MCF 10A (cell line): Measurements from ENCODE around the gene TCN2. TPM values are rescaled to one million over a fixed set of nuclear protein-coding genes. Genes with fewer than 3 reads are reported as not detected.
"Not testable (repeated sequence)": the region's sequence is repeated elsewhere in the genome, so short reads cannot be mapped to it uniquely, and the experiment has no call there.

Source experiments
- BruUV-seq: library from RNA; stranded (reverse); fragments of 400-500 nt; replicated peaks from 2 replicates; lab custom pipeline; 2021; lab: Mats Ljungman, UMichigan
- CTCF ChIA-PET: fragments of 300-600 bp; sonication (Branson Sonifier 250); formaldehyde crosslinking; extraction: SDS; loops from one replicate; lab custom pipeline; 2021; ENCODE audit warnings: antibody characterized with exemption, inconsistent platforms; lab: Yijun Ruan, JAX
- POLR2A ChIA-PET: fragments of 300-600, 350-650 bp; sonication (Branson Sonifier 250); formaldehyde crosslinking; extraction: SDS; loops from one replicate; lab custom pipeline; 2020; ENCODE audit warnings: antibody characterized with exemption, inconsistent platforms; lab: Yijun Ruan, JAX
- DNase-seq: peaks from one replicate; pipeline ENCODE4 v3.0.0-alpha.2; 2018; ENCODE audit not compliant: unreplicated experiment
- H3K27ac Mint-ChIP-seq: one replicate; pipeline ENCODE4 v1.8.0; 2022; ENCODE audit warnings: mild to moderate bottlenecking, low read depth, mixed read lengths; ENCODE audit not compliant: unreplicated experiment
- H3K27me3 Mint-ChIP-seq: one replicate; pipeline ENCODE4 v1.8.0; 2022; ENCODE audit warnings: mixed read lengths; ENCODE audit not compliant: insufficient read depth, unreplicated experiment
- H3K36me3 Mint-ChIP-seq: one replicate; pipeline ENCODE4 v1.8.0; 2022; ENCODE audit warnings: mild to moderate bottlenecking, moderate library complexity, mixed read lengths; ENCODE audit not compliant: insufficient read depth, unreplicated experiment
- H3K4me1 Mint-ChIP-seq: one replicate; pipeline ENCODE4 v1.8.0; 2022; ENCODE audit warnings: mixed read lengths; ENCODE audit not compliant: insufficient read depth, unreplicated experiment
- H3K4me3 Mint-ChIP-seq: one replicate; pipeline ENCODE4 v1.8.0; 2022; ENCODE audit warnings: mild to moderate bottlenecking, moderate library complexity, mixed read lengths; ENCODE audit not compliant: unreplicated experiment
- H3K9me3 Mint-ChIP-seq: one replicate; pipeline ENCODE4 v1.8.0; 2022; ENCODE audit warnings: mixed read lengths; ENCODE audit not compliant: unreplicated experiment
- intact Hi-C: fragments of 100-400 bp; cut with micrococcal nuclease; formaldehyde crosslinking; loops from 2 replicates; pipeline ENCODE4 v1.14.1; 2022
- total RNA-seq: library from RNA; stranded (reverse); gene quantifications from 2 replicates; pipeline ENCODE4 v1.2.3, GENCODE V29; 2022
- TF ChIP-seq, protein P1 (sequence below): fragments of 200-600 bp; IDR thresholded peaks from one replicate; pipeline ENCODE4 v1.8.0; 2022; ENCODE audit warnings: antibody characterized with exemption, mild to moderate bottlenecking; ENCODE audit not compliant: unreplicated experiment

TCN2 gene
- total RNA-seq, 1 experiment from 2014 or later: 1.4 TPM

- no peaks in the 10 kb centered on the region for H3K9me3 Mint-ChIP-seq
- TF ChIP-seq, protein P1, sequence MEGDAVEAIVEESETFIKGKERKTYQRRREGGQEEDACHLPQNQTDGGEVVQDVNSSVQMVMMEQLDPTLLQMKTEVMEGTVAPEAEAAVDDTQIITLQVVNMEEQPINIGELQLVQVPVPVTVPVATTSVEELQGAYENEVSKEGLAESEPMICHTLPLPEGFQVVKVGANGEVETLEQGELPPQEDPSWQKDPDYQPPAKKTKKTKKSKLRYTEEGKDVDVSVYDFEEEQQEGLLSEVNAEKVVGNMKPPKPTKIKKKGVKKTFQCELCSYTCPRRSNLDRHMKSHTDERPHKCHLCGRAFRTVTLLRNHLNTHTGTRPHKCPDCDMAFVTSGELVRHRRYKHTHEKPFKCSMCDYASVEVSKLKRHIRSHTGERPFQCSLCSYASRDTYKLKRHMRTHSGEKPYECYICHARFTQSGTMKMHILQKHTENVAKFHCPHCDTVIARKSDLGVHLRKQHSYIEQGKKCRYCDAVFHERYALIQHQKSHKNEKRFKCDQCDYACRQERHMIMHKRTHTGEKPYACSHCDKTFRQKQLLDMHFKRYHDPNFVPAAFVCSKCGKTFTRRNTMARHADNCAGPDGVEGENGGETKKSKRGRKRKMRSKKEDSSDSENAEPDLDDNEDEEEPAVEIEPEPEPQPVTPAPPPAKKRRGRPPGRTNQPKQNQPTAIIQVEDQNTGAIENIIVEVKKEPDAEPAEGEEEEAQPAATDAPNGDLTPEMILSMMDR: no peak
- DNase-seq: peak; percentile 97
- H3K27me3 Mint-ChIP-seq: no peaks in the 10 kb centered on the region
- CTCF ChIA-PET: interaction anchor here (1.3 to 1.7 kb wide), 2 partner anchors 13 to 163 kb away, joined by 5 to 9 read pairs; no protein-coding TSS in a partner anchor
- peaks cover 30% of the 10 kb centered on the region for H3K36me3 Mint-ChIP-seq
- H3K4me1 Mint-ChIP-seq: no peaks in the 10 kb centered on the region
- POLR2A ChIA-PET: interaction anchor here (0.6 to 4.6 kb wide), 18 partner anchors 8 to 1201 kb away, joined by 3 to 30 read pairs (median 3); partner anchors contain the start of genes MORC2, MTFP1, SEC14L2 and TCN2
- no TSS peak for BruUV-seq
- H3K4me3 Mint-ChIP-seq: no peak within 1 kb of the TSS
- intact Hi-C loops: loop anchor here (1.0 kb wide), 1 partner anchor 146 kb away; no protein-coding TSS in a partner anchor
- no peak within 1 kb of the TSS for H3K27ac Mint-ChIP-seq
Measured at GRCh38 chr22:30591588-30592359, 15.2 kb upstream of the TCN2 start, which contains the start of gene PES1. Gene PES1, minus strand, starts transcription at chr22:30591910. Its CDS starts 77 bp downstream, at chr22:30591833.

GRCh38 chr22:30592360-30592713 is 14.6 kb upstream of the TCN2 start:
- H3K4me3 Mint-ChIP-seq, H3K4me1 Mint-ChIP-seq, BruUV-seq, intact Hi-C loops, H3K27me3 Mint-ChIP-seq, H3K9me3 Mint-ChIP-seq, DNase-seq, H3K27ac Mint-ChIP-seq: not testable (repeated sequence)
- CTCF ChIA-PET: interaction anchor here (0.5 to 1.7 kb wide), 4 partner anchors 9 to 337 kb away, joined by 3 to 9 read pairs (median 4); no protein-coding TSS in a partner anchor
- POLR2A ChIA-PET: interaction anchor here (0.7 to 4.6 kb wide), 9 partner anchors 9 to 236 kb away, joined by 3 to 30 read pairs (median 3); partner anchors contain the start of gene TCN2
- peaks cover 24% of the 10 kb centered on the region for H3K36me3 Mint-ChIP-seq

- intact Hi-C loops: no loop called here
- ChIA-PET CTCF (no interaction called here), POLR2A (interaction anchor here (0.6 kb wide), 1 partner anchor 10 kb away, joined by 3 read pairs; no protein-coding TSS in a partner anchor)
- Mint-ChIP-seq H3K9me3 (no peaks in the 10 kb centered on the region), H3K27me3 (no peaks in the 10 kb centered on the region), H3K4me1 (no peaks in the 10 kb centered on the region), H3K36me3 (no peaks in the 10 kb centered on the region), H3K4me3 (no peak overlapping the region), H3K27ac (no peak overlapping the region)
- TF ChIP-seq, protein P1: no peak
- BruUV-seq: no TSS peak
- DNase-seq: no peak
Measured at GRCh38 chr22:30596199-30596598, 10.8 kb upstream of the TCN2 start.

GRCh38 chr22:30596886-30597285 is 10.1 kb upstream of the TCN2 start:
- H3K27me3 Mint-ChIP-seq: no peaks in the 10 kb centered on the region
- CTCF ChIA-PET: interaction anchor here (0.7 to 0.9 kb wide), 2 partner anchors 11 to 111 kb away, joined by 3 to 4 read pairs; no protein-coding TSS in a partner anchor
- POLR2A ChIA-PET: interaction anchor here (0.6 kb wide), 1 partner anchor 190 kb away, joined by 3 read pairs; no protein-coding TSS in a partner anchor
- DNase-seq: no peak
- no peaks in the 10 kb centered on the region for H3K4me1 Mint-ChIP-seq
- intact Hi-C loops: no loop called here
- no peaks in the 10 kb centered on the region for H3K36me3 Mint-ChIP-seq
- H3K27ac Mint-ChIP-seq: no peak overlapping the region
- no TSS peak for BruUV-seq
- TF ChIP-seq, protein P1: no peak
- H3K9me3 Mint-ChIP-seq: no peaks in the 10 kb centered on the region
- H3K4me3 Mint-ChIP-seq: no peak overlapping the region
